ENCODE measurements around the gene AHNAK. TPM values are rescaled to one million over a fixed set of nuclear protein-coding genes. Genes with fewer than 3 reads are reported as not detected.

Gene AHNAK
- total RNA-seq, 4 donors from 2014 or later, result 874 to 1,336 (median 1,047) TPM

- ATAC-seq (ENCODE audit: low FRiP score) (no peak), DNase-seq (ENCODE audit: low spot score) (no peak)
- TF ChIP-seq CTCF (IDR thresholded peaks at IDR 0.05), result no peak
Measured at GRCh38 chr11:62540804-62541701, 5.6 kb downstream of the AHNAK start.

GRCh38 chr11:62539238-62539925, 7.2 kb downstream of the AHNAK start:
- peak; percentile 64 for ATAC-seq (ENCODE audit: low FRiP score)
- TF ChIP-seq CTCF (IDR thresholded peaks at IDR 0.05), result no peak
- peak; percentile 77 for DNase-seq (ENCODE audit: low spot score)

GRCh38 chr11:62538470-62539237, 8.0 kb downstream of the AHNAK start:
- ATAC-seq (ENCODE audit: low FRiP score), result no peak
- TF ChIP-seq CTCF (IDR thresholded peaks at IDR 0.05), result no peak
- DNase-seq (ENCODE audit: low spot score), result no peak

GRCh38 chr11:62536301-62536957, 10.2 kb downstream of the AHNAK start:
- TF ChIP-seq CTCF (IDR thresholded peaks at IDR 0.05), result no peak
- DNase-seq (ENCODE audit: low spot score) (no peak), ATAC-seq (ENCODE audit: low FRiP score) (peak; percentile 29)

- no peak for TF ChIP-seq CTCF (IDR thresholded peaks at IDR 0.05)
- ATAC-seq (ENCODE audit: low FRiP score) (no peak), DNase-seq (ENCODE audit: low spot score) (no peak)
Measured at GRCh38 chr11:62535802-62536201, 10.8 kb downstream of the AHNAK start.

GRCh38 chr11:62534779-62535545, 11.6 kb downstream of the AHNAK start:
- no peak for TF ChIP-seq CTCF (IDR thresholded peaks at IDR 0.05)
- no peak for ATAC-seq (ENCODE audit: low FRiP score)
- no peak for DNase-seq (ENCODE audit: low spot score)

Measured in omental fat pad (tissue), 4 donors.